Activated CD4-positive, alpha-beta T cell treated with anti-CD3 and anti-CD28 coated beads, Interleukin-10, Interleukin-2, amounts not matched to agents 100 ng/mL and 50 ng/mL, durations not matched to agents 16 hours and 8 hours (primary cell): Measurements from ENCODE around the gene SETSIP.
"Not testable (repeated sequence)": the region's sequence is repeated elsewhere in the genome, so short reads cannot be mapped to it uniquely, and the experiment has no call there.

Source experiments
- DNase-seq: peaks from one replicate; pipeline ENCODE4 v3.0.0-alpha.2; 2020

The SETSIP gene

GRCh38 chr1:92045766-92046495, 29.3 kb downstream of the SETSIP start:
- no peak for DNase-seq

DNA sequence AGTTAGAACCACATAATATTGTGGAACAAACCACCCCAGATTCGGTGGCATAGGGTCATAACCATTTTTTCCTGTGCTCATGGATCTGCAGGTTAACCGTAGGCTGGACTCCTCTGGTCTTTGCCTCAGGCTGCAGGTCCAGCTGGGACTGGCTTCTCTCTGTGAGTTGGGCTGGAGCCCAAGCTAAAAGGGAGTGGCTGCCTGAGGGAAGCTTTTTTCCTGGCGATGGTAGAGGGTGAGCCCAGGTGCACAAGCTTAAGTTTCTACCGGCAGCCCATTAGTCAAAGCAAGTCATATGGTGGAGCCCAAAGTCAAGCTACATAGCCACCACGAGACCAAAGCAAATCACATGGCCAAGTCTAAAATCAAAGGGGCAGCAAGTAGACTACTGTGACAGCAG, 31.6 kb downstream of the SETSIP start:
- no peak for DNase-seq

- DNase-seq = no peak
These were observed 34.2 kb downstream of the SETSIP start for GRCh38 chr1:92040971-92041370.

DNA sequence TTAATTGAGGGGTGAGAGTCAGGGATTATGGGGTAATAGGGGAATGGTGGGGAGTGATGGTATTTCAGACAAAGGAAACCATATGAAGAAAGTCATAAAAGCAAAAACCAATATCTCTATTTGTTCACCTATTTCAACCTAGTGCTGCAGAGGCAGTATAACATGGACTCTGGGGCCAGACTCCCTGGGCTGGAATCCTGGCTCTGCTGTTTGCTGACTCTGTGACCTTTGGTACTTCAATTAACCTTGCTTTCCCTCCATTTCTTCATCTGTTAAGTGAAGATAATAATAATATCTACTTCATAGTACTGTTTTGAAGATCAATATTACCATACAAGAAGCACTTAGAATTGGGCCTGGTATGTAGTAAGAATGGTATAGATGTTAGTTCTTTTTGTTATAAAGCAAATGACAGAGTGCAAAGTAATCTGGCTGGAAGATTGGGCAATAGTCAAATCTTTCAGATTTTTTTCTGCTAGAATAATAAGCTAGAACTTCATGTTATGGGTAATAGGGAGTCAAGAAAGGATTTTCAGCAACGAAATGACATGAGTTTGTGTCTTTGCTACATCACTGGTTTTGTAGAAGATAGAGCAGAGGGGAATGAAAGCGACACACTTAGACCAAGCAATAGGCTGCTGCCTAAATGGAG, 36.4 kb downstream of the SETSIP start:
- no peak for DNase-seq

DNA sequence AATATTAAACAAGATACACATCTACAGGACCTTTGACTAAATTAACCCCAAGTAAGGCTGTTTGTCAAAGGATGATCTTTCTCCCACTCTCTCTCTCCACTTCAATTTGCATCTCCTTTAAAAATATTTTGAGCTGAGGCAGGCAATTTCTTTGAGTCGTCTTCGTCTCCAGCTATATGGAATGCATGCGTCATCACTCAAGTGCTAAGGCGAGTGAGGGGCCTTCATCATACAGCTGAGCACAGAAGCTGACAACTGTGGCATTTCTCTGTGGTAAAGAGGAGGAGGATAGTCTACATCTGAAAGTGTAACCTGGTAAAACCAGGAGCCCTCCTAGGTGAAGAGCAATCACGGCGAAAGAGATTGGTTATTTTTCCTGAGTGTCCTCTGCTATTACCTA, 37.8 kb downstream of the SETSIP start:
- DNase-seq = no peak

- no peak for DNase-seq
These were observed 43.7 kb downstream of the SETSIP start for GRCh38 chr1:92031281-92032110.

DNA sequence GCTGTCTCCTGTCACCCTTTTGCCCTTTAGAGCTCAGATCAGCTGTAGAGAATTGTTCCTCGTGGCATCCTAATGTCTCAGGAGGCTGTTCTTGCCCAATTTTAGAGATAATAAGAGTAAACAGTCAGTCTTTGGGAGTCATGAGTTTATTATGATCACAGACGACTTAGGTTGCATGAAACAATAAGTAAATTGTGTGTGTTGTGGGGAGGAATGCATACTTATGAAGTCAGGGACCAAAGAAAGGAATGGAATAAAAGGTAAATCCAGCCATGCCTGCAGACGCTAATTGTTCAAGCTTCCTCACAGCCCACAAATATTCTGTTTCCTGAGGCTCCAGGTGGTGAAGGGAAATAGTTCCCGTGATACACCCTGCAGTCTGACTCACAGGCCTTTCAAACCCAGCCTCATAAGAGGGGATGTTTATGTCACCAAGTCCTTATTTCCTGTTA, 44.5 kb downstream of the SETSIP start:
- DNase-seq = peak; percentile 8

GRCh38 chr1:92029241-92029922, 45.8 kb downstream of the SETSIP start:
- DNase-seq = no peak

DNA sequence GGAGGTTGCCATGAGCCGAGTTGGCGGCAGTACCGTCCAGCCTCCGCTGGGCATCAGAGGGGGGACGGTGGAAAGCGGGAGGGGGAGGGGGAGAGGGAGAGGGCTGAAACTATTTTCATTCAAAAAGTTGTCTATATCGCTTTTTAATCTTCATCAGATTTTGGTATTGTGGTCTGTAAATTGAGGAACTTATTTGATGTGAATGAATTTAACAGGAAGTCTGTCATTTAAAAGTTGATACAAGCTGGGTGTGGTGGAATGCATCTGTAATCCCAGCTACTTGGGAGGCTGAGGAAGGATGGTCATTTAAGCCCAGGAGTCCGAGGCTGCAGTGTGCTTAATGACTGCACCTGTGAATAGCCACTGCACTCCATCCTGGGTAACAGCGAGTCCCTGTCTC, 48.4 kb downstream of the SETSIP start:
- no peak for DNase-seq

GRCh38 chr1:92026042-92026441, 49.2 kb downstream of the SETSIP start:
- not testable (repeated sequence) for DNase-seq
